SW 1271 (cell line): ENCODE data around the gene OTOS.

ENCODE experiments used
- DNase-seq, 2 experiments: peaks; one replicate each; lab custom pipeline; 2025; lab: John Stamatoyannopoulos, UW

Gene OTOS

DNA sequence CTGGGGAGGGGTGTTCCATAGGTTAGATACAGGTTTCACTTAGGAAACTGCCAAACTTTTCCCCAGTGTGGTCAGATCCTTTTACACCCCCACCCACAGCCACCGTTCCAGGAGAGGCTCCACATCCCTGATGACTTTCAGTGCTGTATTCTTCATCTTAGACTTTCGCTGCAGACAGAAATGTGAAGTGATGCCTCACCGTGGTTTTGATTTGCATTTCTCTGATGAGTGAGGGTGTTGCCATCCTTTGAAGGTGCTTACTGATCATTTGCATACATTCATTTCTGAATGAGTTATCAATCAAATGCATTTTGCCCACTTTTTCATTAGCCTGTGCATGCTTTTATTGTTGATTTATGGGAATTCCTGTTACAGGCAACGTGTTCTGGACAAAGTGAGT is 19.3 kb downstream of the OTOS start:
- no peak for DNase-seq

DNA sequence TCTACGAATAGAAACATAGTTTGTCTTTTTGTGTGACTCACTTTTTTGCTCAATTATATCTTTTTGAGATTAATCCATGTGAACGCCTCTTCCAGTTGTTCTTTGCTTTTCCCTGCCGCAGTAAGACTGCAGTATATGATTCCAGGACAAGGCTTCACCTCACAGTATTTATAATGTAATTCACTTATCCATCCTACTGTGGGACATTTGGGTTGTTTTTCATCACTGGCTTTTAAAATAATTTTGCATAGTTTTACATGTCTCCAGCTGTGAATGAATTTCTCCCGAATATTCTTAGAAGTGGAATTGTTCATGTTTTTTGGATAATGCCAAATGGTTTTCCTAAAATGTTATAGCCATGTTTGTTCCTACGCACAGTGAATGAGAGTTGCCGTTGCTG is 26.2 kb downstream of the OTOS start:
- no peak for DNase-seq

DNA sequence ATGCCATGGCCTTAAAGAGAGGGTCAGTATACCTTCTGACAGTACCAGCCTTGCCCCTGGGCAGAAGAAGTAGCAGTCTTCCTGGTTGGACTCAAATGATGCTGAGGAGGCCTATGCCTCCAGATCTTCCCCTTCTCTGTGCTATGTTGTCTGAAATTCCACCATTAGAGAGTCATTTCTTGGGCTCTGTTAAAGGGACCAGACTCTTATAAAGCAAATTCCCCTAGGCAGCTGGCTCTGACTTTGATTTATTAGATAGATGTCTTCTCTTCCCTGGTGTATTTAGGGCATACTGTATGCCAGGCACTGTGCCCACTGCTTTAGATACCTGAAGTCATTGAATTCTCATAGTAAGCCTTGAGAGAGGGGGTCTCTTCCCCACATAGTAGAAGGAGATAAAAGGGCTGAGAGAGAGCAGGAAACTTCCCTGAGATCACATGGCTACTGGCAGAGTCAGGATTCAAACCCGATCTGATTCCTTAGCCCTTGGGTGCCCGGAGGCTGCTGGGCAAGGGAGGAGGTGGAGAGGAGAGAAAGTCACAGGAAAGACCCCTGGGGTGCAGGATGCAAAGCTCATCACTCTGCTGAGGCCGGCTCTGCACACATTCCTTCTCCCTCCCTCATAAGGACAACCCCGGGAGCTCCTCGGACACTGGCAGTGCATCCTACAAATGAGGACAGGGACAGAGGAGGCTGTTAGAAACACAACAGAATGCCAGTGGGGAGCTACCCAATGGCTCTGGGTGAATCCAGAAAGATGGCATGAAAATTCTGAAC is 27.4 kb downstream of the OTOS start:
- no peak for DNase-seq

DNA sequence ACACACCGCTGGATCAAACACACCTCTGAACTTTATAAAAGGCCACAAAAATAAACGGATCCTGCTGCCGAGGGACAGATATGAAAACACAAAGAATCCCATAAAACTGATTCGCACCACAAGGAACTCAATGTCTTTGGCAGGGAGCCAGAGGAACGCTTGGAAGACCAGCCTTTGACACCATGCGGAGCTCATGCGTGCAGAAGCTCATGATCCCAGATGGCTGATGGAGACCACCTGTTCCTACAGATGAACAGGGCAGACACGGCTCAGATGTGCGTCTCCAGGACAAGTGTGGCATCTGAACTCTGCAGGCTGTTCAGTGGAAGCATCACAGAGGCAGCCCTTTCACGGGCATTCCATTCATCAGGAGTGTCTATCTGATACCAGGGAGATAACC is 29.2 kb downstream of the OTOS start:
- no peak for DNase-seq

DNA sequence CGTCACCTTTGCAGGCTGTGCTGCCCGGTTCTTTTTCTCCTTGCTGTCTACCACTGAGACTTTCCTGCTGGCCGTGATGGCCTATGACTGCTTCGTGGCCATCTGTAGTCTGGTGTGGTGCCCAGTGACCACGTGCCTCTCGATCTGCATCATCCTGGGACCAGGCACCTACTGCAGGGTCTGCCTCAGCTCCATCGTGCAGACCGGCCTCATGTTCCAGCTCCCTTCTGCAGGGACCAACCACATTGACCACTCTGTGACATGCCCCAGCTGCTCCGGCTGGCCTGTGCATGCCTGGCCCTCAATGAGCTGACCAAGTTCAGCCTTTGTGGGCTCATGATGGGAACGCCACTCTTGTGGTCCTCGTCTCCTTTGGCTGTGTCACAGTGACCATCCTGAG is 31.1 kb downstream of the OTOS start:
- no peak for DNase-seq

DNA sequence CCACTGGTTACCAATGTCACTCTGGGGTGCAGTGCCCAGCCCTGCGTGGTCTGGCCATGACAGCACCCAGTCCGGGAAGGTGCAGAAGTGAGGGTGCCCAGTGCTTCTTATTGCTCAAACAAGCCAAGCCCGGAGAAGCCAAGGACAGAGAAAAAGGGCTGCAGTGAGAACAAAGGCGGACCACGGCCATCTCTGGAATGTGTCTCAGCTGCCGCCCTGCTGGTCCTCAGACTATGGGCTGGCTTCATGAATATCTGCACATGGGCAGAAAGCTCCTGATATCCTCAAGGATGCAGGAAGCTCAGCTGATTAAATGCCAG is 33.0 kb downstream of the OTOS start:
- DNase-seq = no peak

DNA sequence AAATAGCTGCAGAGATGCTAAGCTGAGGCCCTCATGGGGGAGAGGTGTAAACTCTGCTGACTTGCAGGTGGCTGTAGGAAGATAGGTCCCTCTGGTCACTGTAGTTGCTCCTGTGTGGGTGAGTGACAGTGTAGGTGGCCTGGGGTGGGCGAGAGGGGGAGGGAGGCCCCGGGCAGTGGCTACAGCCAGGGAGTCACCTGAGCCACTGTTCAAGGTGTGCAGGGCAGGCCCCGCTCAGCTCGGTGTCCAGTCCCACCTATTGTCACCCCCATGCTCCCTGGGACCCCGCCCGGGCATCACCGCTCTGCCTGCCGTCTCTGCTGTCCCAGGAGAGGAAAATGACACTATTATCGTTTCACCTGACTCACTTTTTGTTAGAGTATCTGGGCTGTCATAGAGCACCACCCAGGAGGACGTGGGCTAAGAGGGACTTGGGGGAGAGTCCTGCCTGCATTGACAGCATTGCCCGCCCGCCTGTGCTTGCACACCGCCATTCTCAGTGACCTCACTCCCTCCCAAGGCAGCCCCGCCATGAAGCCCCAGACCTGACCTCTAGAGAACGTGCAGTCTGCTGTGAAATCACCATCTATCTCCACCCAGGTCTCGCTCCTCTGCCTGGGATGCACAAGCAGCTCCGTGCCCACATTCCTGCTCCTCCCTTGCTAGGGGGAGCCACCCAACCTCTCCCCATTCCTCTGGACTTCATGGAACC is 33.5 kb downstream of the OTOS start:
- no peak for DNase-seq

DNA sequence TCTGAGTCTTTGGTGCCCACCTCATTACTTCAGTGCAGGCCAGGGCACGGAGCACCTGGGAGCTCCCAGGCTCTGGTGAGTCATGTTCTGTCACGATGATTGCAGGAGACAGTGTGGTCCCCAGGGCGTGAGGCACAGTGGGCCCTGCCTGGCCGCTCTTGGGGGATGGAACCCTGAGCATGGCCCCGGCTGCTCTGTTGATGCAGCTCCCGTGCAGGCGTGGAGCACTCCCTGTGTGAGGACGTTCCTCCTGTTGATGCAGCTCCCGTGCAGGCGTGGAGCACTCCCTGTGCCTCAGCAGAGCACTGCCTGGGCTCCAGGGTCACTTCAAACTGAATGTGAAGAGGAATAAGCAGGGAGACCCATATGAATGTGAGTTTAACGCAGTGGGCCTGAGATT is 34.5 kb downstream of the OTOS start:
- no peak for DNase-seq

DNA sequence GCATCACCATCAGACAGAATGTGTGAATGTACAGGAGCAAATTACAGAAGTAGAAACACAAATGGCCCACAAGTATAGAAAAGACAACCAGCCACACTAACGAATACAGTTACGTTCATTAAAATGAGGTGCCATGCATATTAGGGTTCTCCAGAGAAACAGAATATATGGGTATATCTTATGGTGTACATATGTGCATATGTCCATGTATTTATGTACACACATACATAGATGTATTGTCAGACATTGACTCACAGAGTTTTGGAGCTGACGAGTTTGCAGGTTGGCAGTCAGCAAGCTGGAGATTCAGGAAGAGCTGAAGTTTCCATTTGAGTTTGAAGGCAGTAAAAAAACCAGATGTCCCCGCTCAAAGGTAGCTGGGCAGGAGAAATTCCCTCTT is 37.3 kb downstream of the OTOS start:
- DNase-seq = no peak

DNA sequence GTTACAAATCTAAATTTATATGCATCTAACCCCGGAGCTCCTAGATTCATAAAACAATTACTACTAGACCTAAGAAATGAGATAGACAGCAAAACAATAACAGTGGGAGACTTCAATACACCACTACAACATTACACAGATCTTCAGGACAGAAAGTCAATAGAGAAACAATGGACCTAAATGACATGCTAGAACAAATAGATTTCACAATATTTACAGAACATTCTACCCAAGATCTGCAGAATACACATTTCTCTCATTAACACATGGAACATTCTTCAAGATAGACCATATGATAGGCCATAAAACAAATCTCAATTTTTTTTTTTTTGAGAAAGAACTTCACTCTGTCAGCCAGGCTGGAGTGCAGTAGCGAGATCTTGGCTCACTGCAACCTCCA is 42.1 kb downstream of the OTOS start:
- DNase-seq = no peak

DNA sequence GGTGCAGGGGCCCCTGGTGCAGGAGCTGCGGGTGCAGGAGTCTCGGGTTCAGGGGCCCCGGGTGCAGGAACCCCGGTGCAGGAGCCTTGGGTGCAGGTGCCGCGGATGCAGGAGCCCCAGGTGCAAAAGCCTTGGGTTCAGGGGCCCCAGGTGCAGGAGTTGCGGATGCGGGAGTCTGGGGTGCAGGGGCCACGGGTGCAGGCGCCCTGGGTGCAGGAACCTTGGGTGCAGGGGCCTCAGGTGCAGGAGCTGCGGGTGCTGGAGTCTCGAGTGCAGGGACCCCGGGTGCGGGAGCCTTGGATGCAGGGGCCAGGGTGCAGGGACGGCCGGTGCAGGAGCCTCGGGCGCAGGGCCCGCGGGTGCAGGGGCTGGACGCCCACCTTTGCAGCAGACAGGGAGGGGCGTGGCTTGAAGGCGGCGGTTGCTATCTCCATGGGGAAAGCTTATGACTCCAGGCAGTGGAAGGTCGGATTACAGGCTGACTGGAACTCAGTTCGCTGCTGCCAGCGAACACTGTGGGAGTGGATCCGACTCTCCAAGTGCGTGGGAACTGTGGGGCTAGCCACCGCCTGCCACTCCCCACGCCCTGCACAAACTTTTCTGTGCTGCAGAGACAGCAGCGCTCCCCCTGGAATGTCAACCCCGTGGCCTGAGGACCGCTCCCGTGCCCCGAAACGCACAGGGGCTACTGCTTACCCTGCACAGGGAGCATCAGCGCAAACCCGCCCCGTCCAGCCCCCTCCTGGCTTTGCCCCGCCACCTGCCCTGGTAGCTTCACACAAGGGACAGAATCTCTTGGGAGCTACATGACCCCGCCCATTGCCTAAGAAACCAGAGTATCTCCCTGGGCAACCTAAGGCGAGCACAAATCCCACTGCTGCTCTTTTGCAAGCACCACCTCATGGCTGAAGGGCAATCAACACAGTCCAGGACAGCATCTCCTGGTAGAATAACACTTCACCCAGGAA is 44.6 kb downstream of the OTOS start:
- no peak for DNase-seq

DNA sequence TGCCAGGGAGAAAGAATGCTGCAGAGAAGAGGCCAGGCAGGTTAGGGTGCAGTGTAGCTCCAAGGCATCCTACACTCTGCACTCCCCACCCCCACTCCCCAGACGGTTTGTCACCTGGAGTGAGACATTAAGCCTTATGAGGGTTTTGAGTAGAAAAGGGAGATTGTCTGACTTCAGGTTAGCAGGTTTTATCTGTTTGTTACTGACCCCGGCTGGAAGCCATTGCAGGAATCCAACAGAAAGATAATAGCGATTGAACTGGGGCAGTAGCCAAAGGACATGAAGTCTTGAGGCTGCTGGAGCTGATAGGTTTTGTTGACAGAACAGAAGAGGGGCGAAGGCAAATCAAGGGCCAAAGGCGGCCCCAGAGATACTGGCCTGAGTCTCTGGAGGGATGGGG is 51.2 kb downstream of the OTOS start:
- no peak for DNase-seq
